Measurements from ENCODE around the gene MRPS12.
"Not testable (repeated sequence)": the region's sequence is repeated elsewhere in the genome, so short reads cannot be mapped to it uniquely, and the experiment has no call there.

MRPS12 gene

GRCh38 chr19:38941979-38942378 lies 11.2 kb downstream of the MRPS12 start:
- DNase-seq, result no peak

DNA sequence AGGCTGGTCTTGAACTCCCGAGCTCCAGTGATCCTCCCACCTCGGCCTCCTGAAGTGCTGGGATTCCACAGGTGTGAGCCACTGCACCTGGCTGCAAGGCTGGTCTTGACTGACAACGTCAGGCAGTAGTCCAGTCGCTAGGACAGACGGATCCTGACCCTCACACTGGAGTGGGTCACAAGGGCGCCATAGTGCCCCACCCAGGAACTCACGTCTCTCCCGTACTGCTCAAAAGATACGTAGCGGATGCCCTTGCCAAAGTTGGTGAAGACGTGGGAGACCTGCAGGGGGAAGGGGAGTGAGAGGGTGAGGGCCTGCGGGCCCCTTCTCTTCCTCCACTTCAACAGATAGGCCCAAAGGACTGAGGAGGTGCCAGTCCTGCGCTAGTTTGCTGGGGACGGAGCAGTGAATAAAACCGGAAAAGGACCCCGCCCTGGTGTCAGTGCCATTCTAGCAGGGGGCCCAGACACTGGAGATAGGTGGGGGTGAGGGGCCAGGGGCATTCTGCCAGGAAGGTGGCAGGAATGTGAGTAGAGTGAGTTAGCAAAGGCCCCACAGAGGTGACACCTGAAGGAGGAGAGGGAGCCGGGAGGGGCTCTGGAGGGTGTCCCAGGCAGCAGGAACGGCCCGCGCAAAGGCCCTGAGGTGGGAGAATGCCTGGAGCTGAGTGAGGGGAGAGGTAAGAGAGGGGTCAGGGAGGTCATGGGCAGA lies 11.9 kb downstream of the MRPS12 start:
- DNase-seq, result no peak

DNA sequence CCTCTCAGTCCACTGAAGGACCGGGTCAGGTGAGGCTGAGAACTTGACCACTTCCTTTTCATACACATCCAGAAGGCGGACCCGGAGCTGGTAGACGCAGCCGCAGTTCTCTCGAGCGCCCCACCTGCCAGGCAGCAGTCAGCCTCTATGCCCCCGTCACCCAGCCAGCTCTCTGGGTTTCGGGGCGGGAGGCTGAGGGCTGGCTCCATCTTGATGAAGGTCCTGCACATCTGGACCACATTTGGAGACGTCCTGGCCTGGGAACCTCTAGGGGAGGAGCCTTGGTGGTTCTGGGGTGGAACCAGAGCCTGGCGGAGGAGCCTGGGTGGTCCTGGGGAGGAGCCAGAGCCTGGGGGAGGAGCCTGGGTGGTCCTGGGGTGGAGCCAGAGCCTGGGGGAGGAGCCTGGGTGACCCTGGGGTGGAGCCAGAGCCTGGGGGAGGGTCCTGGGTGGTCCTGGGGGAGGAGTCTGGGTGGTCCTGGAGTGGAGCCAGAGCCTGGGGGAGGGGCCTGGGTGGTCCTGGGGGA lies 14.3 kb downstream of the MRPS12 start:
- no peak for DNase-seq

DNA sequence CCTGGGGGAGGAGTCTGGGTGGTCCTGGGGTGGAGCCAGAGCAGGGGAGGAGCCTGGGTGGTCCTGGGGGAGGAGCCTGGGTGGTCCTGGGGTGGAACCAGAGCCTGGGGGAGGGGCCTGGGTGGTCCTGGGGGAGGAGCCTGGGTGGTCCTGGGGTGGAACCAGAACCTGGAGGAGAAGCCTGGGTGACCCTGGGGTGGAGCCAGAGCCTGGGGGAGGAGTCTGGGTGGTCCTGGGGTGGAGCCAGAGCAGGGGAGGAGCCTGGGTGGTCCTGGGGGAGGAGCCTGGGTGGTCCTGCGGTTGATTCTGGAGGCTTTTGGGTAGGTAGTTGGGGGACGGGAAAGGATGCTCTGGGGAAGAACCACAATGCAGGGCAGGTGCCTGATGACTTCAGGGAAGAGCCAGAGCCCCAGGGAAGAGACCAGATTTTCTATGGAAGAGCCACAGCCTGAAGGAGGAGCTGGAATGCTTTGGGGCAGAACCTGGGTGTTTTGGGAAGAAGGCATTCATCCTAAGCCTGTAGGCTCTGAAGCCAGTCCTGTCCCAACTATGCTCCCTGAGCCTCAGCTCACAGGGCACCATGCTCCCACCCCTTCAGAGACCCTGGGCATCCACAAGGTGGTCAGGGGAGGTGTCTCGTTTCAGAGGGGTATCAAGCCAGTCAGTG lies 15.0 kb downstream of the MRPS12 start:
- DNase-seq, result no peak

DNA sequence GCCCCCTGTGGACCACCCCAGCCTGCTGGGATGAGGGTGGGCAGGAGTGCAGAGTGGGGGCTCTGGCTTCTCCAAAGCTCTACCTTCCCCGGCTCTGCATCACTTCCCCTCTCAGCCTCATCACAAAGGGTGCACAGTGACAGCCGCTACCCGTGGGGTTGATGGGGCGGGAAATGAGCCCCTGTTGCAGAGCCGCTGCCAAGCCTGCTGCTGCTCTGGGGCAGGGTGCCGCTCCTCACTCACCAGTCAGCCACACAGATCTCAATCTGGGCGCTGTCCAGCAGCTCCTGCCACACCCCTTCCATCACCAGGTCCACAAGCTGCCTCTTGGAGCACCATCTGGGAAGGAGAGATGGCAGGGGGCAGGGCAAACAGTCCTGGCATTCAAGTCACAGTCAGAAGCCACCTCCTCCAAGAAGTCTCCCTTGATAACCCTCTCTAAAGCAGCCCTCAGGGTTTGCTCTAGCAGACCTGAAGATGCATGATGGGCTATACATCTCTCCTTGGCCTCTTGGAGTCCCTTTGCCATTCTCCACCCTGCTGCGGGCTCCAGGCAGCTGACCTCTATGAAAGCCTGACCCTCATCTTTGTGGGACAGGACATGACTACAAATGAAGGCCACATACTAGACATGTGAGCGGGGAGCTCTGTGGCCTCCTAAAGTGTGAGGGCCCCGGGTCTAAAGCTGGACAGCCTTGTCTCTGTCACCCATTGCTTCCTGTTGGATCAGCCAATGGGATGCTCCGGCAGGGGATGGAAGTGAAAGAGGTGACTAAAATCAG lies 15.7 kb downstream of the MRPS12 start:
- no peak for DNase-seq

DNA sequence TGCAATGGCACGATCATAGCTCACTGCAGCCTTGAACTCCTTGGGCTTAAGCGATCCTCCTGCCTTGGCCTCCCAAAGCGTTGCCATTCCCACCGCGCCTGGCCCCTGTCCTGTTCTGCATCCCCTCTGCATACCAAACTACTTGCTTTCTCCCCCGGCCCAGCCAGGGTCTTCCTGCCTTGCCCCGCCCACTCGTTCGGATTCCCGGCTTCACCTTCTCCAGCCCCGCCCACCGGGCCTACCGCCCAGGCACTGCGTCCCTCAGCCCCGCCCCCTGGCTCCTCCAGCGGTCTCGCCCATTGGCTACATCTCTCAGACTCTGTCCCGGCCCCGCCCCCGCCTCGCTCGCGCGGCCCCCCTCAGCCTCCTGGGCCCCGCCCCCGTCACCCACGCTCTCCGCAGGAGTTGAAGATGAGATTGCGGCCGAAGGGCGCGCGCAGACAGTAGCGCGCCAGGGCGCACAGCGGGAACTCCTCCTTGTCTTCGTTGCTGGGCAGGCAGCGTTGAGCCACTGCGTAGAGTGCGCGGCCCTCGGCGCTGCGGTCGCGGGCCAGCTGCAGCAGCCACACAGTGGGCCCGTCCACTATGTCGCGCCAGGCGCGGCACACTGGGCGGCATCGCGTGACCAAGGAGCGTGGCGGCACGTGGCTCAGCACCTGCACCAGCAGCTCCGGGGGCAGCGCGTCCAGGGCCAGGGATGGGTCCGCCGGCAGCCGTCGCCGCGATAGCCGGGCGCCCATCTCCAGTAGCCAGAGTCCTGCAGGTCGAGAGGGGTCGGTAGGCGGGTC lies 19.0 kb downstream of the MRPS12 start:
- peak; percentile 92 to 95 for DNase-seq

DNA sequence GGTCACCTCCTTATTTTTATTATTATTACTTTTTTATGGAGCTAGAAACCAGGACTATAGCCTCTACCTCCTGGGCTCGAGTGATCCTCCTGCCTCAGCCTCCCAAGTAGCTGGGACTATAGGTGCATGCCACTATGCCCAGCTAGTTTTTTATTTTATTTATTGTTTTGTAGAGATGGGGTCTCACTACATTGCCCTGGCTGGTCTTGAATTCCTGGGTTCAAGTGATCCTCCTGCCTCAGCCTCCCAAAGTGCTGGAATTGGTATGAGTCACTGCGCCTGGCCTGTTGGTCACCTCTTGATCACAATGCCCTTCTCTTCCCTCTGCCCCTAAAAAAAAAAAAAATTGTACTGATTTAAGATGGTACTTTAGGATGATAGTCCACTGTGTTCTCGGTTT lies 20.4 kb downstream of the MRPS12 start:
- no peak for DNase-seq

GRCh38 chr19:38952395-38953165 lies 21.8 kb downstream of the MRPS12 start:
- DNase-seq, result peak; percentile 47 to 62

DNA sequence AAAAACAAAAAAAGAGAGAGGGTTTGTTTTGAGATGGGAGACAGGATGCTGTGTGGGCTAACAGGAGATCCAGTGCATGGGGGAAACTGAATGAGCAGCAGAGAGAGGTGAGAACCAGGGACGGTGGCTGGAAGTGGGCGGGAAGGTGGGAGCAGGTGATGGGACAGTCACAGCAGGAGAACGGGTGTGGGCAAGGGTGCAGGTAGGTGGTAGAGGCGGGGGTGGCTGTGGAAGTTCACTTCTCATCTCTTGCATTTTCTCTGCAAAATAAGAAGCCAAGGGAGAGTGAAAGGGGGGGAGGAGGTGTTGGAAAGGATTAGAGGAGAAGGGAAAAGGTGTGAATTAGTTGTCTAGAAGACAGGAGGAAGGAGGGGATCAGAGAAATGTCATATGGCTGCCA lies 22.9 kb downstream of the MRPS12 start:
- no peak for DNase-seq

DNA sequence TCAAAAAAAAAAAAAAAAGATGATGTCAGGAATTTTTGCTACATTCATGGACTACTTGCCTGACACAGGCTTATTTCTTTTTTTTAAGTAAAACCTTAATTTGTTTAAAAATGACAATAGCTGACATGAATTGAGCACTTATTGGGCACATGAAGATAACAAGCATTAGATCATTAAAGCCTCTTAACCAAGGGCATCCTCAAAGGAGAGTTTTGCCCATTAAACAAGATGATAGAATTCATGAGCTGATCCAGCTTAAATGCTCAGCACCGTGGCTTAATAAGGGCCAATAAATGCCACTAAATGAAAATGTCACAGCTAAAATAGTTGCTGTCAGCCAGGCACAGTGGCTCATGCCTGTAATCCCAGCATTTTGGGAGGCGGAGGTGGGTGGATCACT lies 25.5 kb downstream of the MRPS12 start:
- DNase-seq, result no peak

DNA sequence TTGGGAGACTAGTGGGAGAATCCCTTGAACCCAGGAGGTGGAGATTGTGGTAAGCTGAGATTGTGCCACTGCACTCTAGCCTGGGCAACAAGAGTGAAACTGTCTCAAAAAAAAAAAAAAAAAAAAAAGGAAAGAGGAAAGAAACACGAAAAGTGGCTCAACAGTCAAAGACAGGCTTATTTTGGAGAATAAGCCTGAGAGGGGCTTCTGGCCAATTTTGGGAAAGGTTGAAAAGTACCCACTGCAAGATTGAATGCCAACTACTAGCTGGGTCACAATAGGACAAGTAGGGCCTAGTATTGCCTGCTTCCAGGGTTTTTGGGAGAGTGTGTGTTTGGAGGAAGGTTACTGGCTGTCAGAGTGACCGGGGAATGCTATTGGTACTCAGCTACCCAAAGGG lies 27.6 kb downstream of the MRPS12 start:
- DNase-seq, result no peak

- DNase-seq, result no peak
These were observed 28.9 kb downstream of the MRPS12 start for GRCh38 chr19:38959618-38960017.

GRCh38 chr19:38964738-38965137 lies 34.0 kb downstream of the MRPS12 start:
- no peak for DNase-seq

- not testable (repeated sequence) for DNase-seq
These were observed 35.4 kb downstream of the MRPS12 start for GRCh38 chr19:38966149-38966548.

DNA sequence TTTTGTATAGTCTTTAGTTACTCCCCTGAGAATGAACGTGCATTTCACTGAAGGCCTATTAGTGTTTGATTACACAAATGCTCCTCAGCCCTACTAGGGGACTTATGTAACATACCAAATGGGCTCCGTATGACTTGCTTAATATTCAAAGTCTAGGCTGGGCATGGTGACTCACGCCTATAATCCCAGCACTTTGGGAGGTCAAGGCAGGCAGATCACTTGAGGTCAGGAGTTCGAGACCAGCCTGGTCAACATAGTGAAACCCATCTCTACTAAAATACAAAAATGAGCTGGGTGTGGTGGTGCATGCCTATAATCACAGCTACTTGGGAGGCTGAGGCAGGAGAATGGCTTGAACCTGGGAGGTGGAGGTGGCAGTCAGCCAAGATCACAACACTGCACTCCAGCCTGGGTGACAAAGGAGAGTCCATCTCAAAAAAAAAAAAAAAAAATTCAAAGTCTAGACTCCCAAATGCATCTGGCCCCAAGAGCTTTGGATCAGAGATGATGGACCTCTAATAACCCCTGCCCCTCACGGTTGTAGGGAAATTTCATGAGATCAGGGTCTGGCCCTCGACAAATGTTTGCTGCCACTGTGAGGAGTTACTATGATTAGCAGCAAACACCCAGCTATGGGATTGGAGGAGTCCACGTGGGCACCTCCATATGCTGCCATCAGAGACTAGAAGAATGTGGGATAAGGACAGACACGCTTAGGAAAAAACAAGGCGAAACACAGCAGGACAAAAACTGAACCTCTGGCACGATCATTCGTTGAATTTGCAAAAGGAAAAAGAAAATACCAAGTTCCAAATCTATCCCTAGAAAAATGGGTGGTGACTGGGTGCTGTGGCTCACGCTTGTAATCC lies 40.2 kb downstream of the MRPS12 start:
- no peak for DNase-seq

GRCh38 chr19:38971672-38972071 lies 40.9 kb downstream of the MRPS12 start:
- no peak for DNase-seq

GRCh38 chr19:38974624-38975213 lies 44.0 kb downstream of the MRPS12 start:
- DNase-seq, result no peak

GRCh38 chr19:38975214-38975860 lies 44.6 kb downstream of the MRPS12 start, which contains the start of gene FBXO17:
FBXO17 (minus strand) TSS chr19:38975742; CDS start chr19:38950319, 25,423 bp downstream.
- peak in 1 of 2 experiments; percentile 5 for DNase-seq

- no peak for DNase-seq
These were observed 45.1 kb downstream of the MRPS12 start for GRCh38 chr19:38975861-38976271.

All from NCI-H1930 (cell line).